HCT116 (cell line): ENCODE data around the gene ASCC1. TPM values are rescaled to one million over a fixed set of nuclear protein-coding genes. Genes with fewer than 3 reads are reported as not detected.
A peak's percentile ranks its signal among the peaks of the same experiment; 100 is the strongest.

Experiments used
- ATAC-seq: fragments of 200-7000 bp; cut with Tn5 transposase; 2 replicates; pipeline ENCODE4 v1.9.1; 2020; ENCODE audit warnings: mild to moderate bottlenecking, moderate library complexity
- BruUV-seq: library from RNA; stranded (reverse); fragments of 400-500 nt; replicated peaks from 2 replicates; lab custom pipeline; 2021; lab: Mats Ljungman, UMichigan
- CTCF ChIA-PET: fragments of 300-600 bp; sonication (Branson Sonifier 250); formaldehyde crosslinking; loops from one replicate; lab custom pipeline; 2021; ENCODE audit warnings: antibody characterized with exemption; lab: Charles Lee
- POLR2A ChIA-PET: fragments of 300-600, 350-600 bp; sonication (Branson Sonifier 250); formaldehyde crosslinking; loops from one replicate; lab custom pipeline; 2021; ENCODE audit warnings: antibody characterized with exemption; lab: Charles Lee
- RAD21 ChIA-PET, 2 experiments: fragments of 300-600 bp; sonication (Branson Sonifier 250); formaldehyde crosslinking; loops; one replicate each; lab custom pipeline; 2023; ENCODE audit warnings: low total read pairs in 2 of 2; ENCODE audit not compliant: uncharacterized antibody in 2 of 2, unreplicated experiment in 2 of 2, low non-redundant PET in 1 of 2; lab: Charles Lee
- DNase-seq: peaks from one replicate; pipeline ENCODE4 v3.0.0-alpha.2; 2010; ENCODE audit warnings: low read depth, low spot score
- H2AFZ ChIP-seq: fragments of 200-600 bp; shearing (Covaris generic), sonication (generic); 2 replicates; pipeline ENCODE4 v1.6.1; 2017; ENCODE audit warnings: low read depth, mixed run types, mixed read lengths, antibody characterized with exemption, low read length; ENCODE audit not compliant: poor library complexity, severe bottlenecking
- H3K27ac ChIP-seq: 2 replicates; pipeline ENCODE4 v1.5.1; 2012; ENCODE audit warnings: low read depth, low read length
- H3K27me3 ChIP-seq: fragments of 200-600 bp; sonication (generic); 2 replicates; pipeline ENCODE4 v1.6.1; 2016; ENCODE audit warnings: mixed run types, low read length, mixed read lengths; ENCODE audit not compliant: insufficient read depth
- H3K36me3 ChIP-seq, 2 experiments: fragments of 200-500 bp in 1 of 2; fragments of 200-600 bp in 1 of 2; sonication (Bioruptor generic) in 1 of 2; sonication (generic) in 1 of 2; 2 replicates each; pipeline versions ENCODE4 v1.5.1 to v1.6.1; 2014 to 2016; ENCODE audit warnings: low read length in 2 of 2, inconsistent platforms in 1 of 2, mixed read lengths in 1 of 2, mixed run types in 1 of 2; ENCODE audit not compliant: insufficient read depth in 2 of 2, control insufficient read depth in 1 of 2
- H3K4me1 ChIP-seq, 2 experiments: fragments of 200-600 bp in 1 of 2; sonication (generic) in 1 of 2; 2 replicates each; pipeline versions ENCODE4 v1.5.1 to v1.6.1; 2012 to 2017; ENCODE audit warnings: low read length in 2 of 2, inconsistent platforms in 1 of 2, mild to moderate bottlenecking in 1 of 2, mixed read lengths in 1 of 2, mixed run types in 1 of 2, moderate library complexity in 1 of 2; ENCODE audit not compliant: insufficient read depth in 2 of 2, control insufficient read depth in 1 of 2
- H3K4me2 ChIP-seq: fragments of 200-600 bp; sonication (generic); 2 replicates; pipeline ENCODE4 v1.6.1; 2017; ENCODE audit warnings: mixed run types, low read length, mixed read lengths
- H3K4me3 ChIP-seq, 2 experiments: fragments of 200-600 bp in 1 of 2; sonication (generic) in 1 of 2; replicated peaks in 1 of 2; 2 replicates each; pipeline ENCODE4 v1.5.1; 2011 to 2016; ENCODE audit warnings: low read length in 2 of 2, control low read depth in 1 of 2, low read depth in 1 of 2, mild to moderate bottlenecking in 1 of 2, mixed read lengths in 1 of 2, mixed run types in 1 of 2
- H3K79me2 ChIP-seq: fragments of 200-600 bp; sonication (generic); 2 replicates; pipeline ENCODE4 v1.6.1; 2017; ENCODE audit warnings: mild to moderate bottlenecking, mixed run types, low read length, moderate library complexity, mixed read lengths; ENCODE audit not compliant: insufficient read depth
- H3K9ac ChIP-seq: fragments of 200-600 bp; sonication (generic); 2 replicates; pipeline ENCODE4 v1.6.1; 2016; ENCODE audit warnings: low read length, mixed read lengths
- H3K9me2 ChIP-seq: fragments of 200-600 bp; sonication (generic), shearing (Covaris generic); 2 replicates; pipeline ENCODE4 v1.6.1; 2017; ENCODE audit warnings: mixed run types, mild to moderate bottlenecking, moderate library complexity; ENCODE audit not compliant: insufficient read depth
- H3K9me3 ChIP-seq, 2 experiments: fragments of 200-500 bp in 1 of 2; fragments of 200-600 bp in 1 of 2; sonication (Bioruptor generic) in 1 of 2; sonication (generic) in 1 of 2; 2 replicates each; pipeline ENCODE4 v1.6.1; 2014 to 2017; ENCODE audit warnings: low read length in 2 of 2, mixed read lengths in 2 of 2, inconsistent platforms in 1 of 2, low read depth in 1 of 2, mild to moderate bottlenecking in 1 of 2, mixed run types in 1 of 2, moderate library complexity in 1 of 2; ENCODE audit not compliant: control insufficient read depth in 1 of 2, insufficient read depth in 1 of 2
- H4K20me1 ChIP-seq: fragments of 200-600 bp; sonication (generic), shearing (Covaris generic); 2 replicates; pipeline ENCODE4 v1.6.1; 2017; ENCODE audit warnings: mixed run types, mild to moderate bottlenecking, moderate library complexity; ENCODE audit not compliant: insufficient read depth
- CBX3 ChIP-seq: IDR thresholded peaks from 2 replicates; pipeline ENCODE4 v1.6.1; 2012; ENCODE audit warnings: low read depth
- EZH2phosphoT487 ChIP-seq: fragments of 200-600 bp; IDR thresholded peaks from 2 replicates; pipeline ENCODE4 v1.6.1; 2018; ENCODE audit warnings: antibody characterized with exemption, borderline replicate concordance
- SRF ChIP-seq: IDR thresholded peaks from 2 replicates; pipeline ENCODE4 v1.6.1; 2012; ENCODE audit warnings: low read depth
- TCF7L2 ChIP-seq: IDR thresholded peaks from 2 replicates; pipeline ENCODE4 v1.7.0; 2011; ENCODE audit warnings: borderline replicate concordance, inconsistent platforms; ENCODE audit not compliant: insufficient read depth, insufficient read length; ENCODE audit errors: extremely low read depth
- ZFX ChIP-seq: fragments of 450-650 bp; IDR thresholded peaks from 2 replicates; pipeline ENCODE4 v1.6.1; 2017
- intact Hi-C: fragments of 100-400 bp; cut with micrococcal nuclease; formaldehyde crosslinking; loops from 2 replicates; pipeline ENCODE4 v1.10.0; 2022
- total RNA-seq: library from RNA; stranded (reverse); gene quantifications from one replicate; pipeline ENCODE4 v1.2.1, GENCODE V29; 2021; ENCODE audit not compliant: unreplicated experiment

ASCC1 gene
- total RNA-seq, 1 experiment from 2014 or later = 34.5 TPM

GRCh38 chr10:72062832-72063702 is 153.0 kb downstream of the ASCC1 start (continued):
- TF ChIP-seq TCF7L2 = no peak
- TF ChIP-seq CBX3 = no peak

GRCh38 chr10:72062382-72062781 is 153.7 kb downstream of the ASCC1 start:
- ChIA-PET RAD21 (no interaction called here), POLR2A (no interaction called here)
- ATAC-seq = no peak

GRCh38 chr10:72061930-72062329 is 154.1 kb downstream of the ASCC1 start:
- CTCF ChIA-PET = interaction anchor here (1.2 to 3.0 kb wide), 2 partner anchors 13 to 166 kb away, joined by 3 to 16 read pairs; no protein-coding TSS in a partner anchor
- RAD21 ChIA-PET = no interaction called here
- no peak for DNase-seq
- Histone ChIP-seq H4K20me1 (no peaks in the 10 kb centered on the region), H3K9me3 (no peaks in the 10 kb centered on the region), H3K9me2 (no peaks in the 10 kb centered on the region), H3K4me1 (peaks cover 4 to 10% of the 10 kb centered on the region in 2 experiments; a peak in 2 of 4 replicates), H2AFZ (no peak overlapping the region), H3K4me2 (no peak overlapping the region), H3K27me3 (no peaks in the 10 kb centered on the region), H3K9ac (no peak overlapping the region), H3K27ac (no peak overlapping the region), H3K79me2 (no peaks in the 10 kb centered on the region), H3K36me3 (no peaks in the 10 kb centered on the region), H3K4me3 (no peak overlapping the region)
- no TSS peak for BruUV-seq
- intact Hi-C loops = no loop called here
- POLR2A ChIA-PET = no interaction called here
- TF ChIP-seq SRF = no peak
- no peak for ATAC-seq

More at GRCh38 chr10:72062382-72062781, 153.7 kb downstream of the ASCC1 start:
- Histone ChIP-seq H3K27ac (no peak overlapping the region), H3K79me2 (no peaks in the 10 kb centered on the region), H3K27me3 (no peaks in the 10 kb centered on the region), H2AFZ (no peak overlapping the region), H3K4me2 (no peak overlapping the region), H3K9ac (no peak overlapping the region), H3K9me3 (no peaks in the 10 kb centered on the region), H3K9me2 (no peaks in the 10 kb centered on the region), H4K20me1 (no peaks in the 10 kb centered on the region), H3K4me3 (no peak overlapping the region), H3K4me1 (peaks cover 4 to 10% of the 10 kb centered on the region in 2 experiments; a peak in 2 of 4 replicates), H3K36me3 (no peaks in the 10 kb centered on the region)
- no peak for TF ChIP-seq ZFX
- peak; percentile 71 for TF ChIP-seq TCF7L2
- no peak for TF ChIP-seq EZH2phosphoT487
- BruUV-seq = no TSS peak
- no peak for DNase-seq
- intact Hi-C loops = no loop called here
- CTCF ChIA-PET = interaction anchor here (1.2 to 3.0 kb wide), 2 partner anchors 13 to 166 kb away, joined by 3 to 16 read pairs; no protein-coding TSS in a partner anchor
